ENCODE data around the gene DUSP28. TPM values are rescaled to one million over a fixed set of nuclear protein-coding genes. Genes with fewer than 3 reads are reported as not detected.

The DUSP28 gene
- total RNA-seq, 1 donor from 2014 or later = 72.3 TPM

- Histone ChIP-seq H3K9me3 (no peaks in the 10 kb centered on the region), H3K4me3 (no peak overlapping the region), H3K27ac (no peak overlapping the region), H3K27me3 (no peaks in the 10 kb centered on the region), H3K4me1 (no peaks in the 10 kb centered on the region), H3K36me3 (peaks cover 8 to 13% of the 10 kb centered on the region in 2 donors)
- intact Hi-C loops (cut with DNase I) = no loop called here
- no peak for TF ChIP-seq CTCF (IDR thresholded peaks at IDR 0.05)
- peak in 1 of 2 donors; percentile 60 for DNase-seq (ENCODE audit: low spot score in 2 of 2)
Observed at GRCh38 chr2:240603081-240603835, 43.1 kb downstream of the DUSP28 start.

- Histone ChIP-seq H3K27ac (no peak overlapping the region), H3K4me3 (no peak overlapping the region), H3K36me3 (peaks cover 3 to 8% of the 10 kb centered on the region in 2 donors), H3K9me3 (no peaks in the 10 kb centered on the region), H3K27me3 (no peaks in the 10 kb centered on the region), H3K4me1 (no peaks in the 10 kb centered on the region)
- no peak for TF ChIP-seq CTCF (IDR thresholded peaks at IDR 0.05)
- intact Hi-C loops (cut with DNase I) = no loop called here
- DNase-seq (ENCODE audit: low spot score in 2 of 2) = peak in 1 of 2 donors; percentile 56
Observed at GRCh38 chr2:240603846-240604245, 43.7 kb downstream of the DUSP28 start.

GRCh38 chr2:240604291-240604938 lies 44.3 kb downstream of the DUSP28 start:
- DNase-seq (ENCODE audit: low spot score in 2 of 2) = peak in 1 of 2 donors; percentile 84
- intact Hi-C loops (cut with DNase I) = no loop called here
- no peaks in the 10 kb centered on the region for H3K27me3 ChIP-seq
- TF ChIP-seq CTCF (IDR thresholded peaks at IDR 0.05) = peak in 2 of 3 experiments; percentile 52 to 58
- H3K36me3 ChIP-seq = peaks cover 0 to 5% of the 10 kb centered on the region in 2 donors
- no peaks in the 10 kb centered on the region for H3K4me1 ChIP-seq
- no peaks in the 10 kb centered on the region for H3K9me3 ChIP-seq
- H3K27ac ChIP-seq = no peak overlapping the region
- H3K4me3 ChIP-seq = no peak overlapping the region

GRCh38 chr2:240604939-240605716 lies 45.0 kb downstream of the DUSP28 start:
- Histone ChIP-seq H3K27ac (no peak overlapping the region), H3K36me3 (no peaks in the 10 kb centered on the region), H3K27me3 (no peaks in the 10 kb centered on the region), H3K9me3 (no peaks in the 10 kb centered on the region), H3K4me1 (no peaks in the 10 kb centered on the region), H3K4me3 (no peak overlapping the region)
- intact Hi-C loops (cut with DNase I) = no loop called here
- no peak for TF ChIP-seq CTCF (IDR thresholded peaks at IDR 0.05)
- peak; percentile 5 to 60 for DNase-seq (ENCODE audit: low spot score in 2 of 2)

- Histone ChIP-seq H3K4me3 (no peak overlapping the region), H3K9me3 (no peaks in the 10 kb centered on the region), H3K4me1 (no peaks in the 10 kb centered on the region), H3K36me3 (no peaks in the 10 kb centered on the region), H3K27ac (no peak overlapping the region), H3K27me3 (no peaks in the 10 kb centered on the region)
- peak; percentile 6 to 52 for DNase-seq (ENCODE audit: low spot score in 2 of 2)
- no peak for TF ChIP-seq CTCF (IDR thresholded peaks at IDR 0.05)
- intact Hi-C loops (cut with DNase I) = no loop called here
Observed at GRCh38 chr2:240605867-240606743, 45.9 kb downstream of the DUSP28 start.
